Uterus (tissue), 2 donors: ENCODE data around the gene IDI2.

ENCODE experiments used
- CTCF ChIP-seq, 4 experiments: fragments of 200-600 bp in 2 of 4; fragments of 450-650 bp in 2 of 4; sonication (generic) in 2 of 4; IDR thresholded peaks; one replicate each; pipeline ENCODE4 v1.5.1; 2016 to 2019; ENCODE audit warnings: antibody characterized with exemption in 4 of 4, mild to moderate bottlenecking in 2 of 4, moderate library complexity in 1 of 4
- POLR2A ChIP-seq, 2 donors: fragments of 450-650 bp; IDR thresholded peaks; one replicate each; pipeline ENCODE4 v1.6.1; 2016; ENCODE audit warnings: antibody characterized with exemption in 2 of 2, mild to moderate bottlenecking in 1 of 2, moderate library complexity in 1 of 2

- TF ChIP-seq CTCF (IDR thresholded peaks at IDR 0.05) (no peak), POLR2A (IDR thresholded peaks at IDR 0.05) (no peak)
Observed at GRCh38 chr10:996031-996430, 29.6 kb downstream of the IDI2 start.
